Peyer's patch (tissue), 4 donors: Measurements from ENCODE around the gene ZNF280A. TPM values are rescaled to one million over a fixed set of nuclear protein-coding genes. Genes with fewer than 3 reads are reported as not detected.
"Not testable (repeated sequence)": the region's sequence is repeated elsewhere in the genome, so short reads cannot be mapped to it uniquely, and the experiment has no call there.

ENCODE experiments used
- DNase-seq, 3 donors: peaks; one replicate each; pipeline ENCODE4 v3.0.0-alpha.2; 2017 to 2019
- H3K27ac ChIP-seq, 4 donors: fragments of 200-600 bp; sonication (generic); one replicate each; pipeline ENCODE4 v1.5.1; 2016 to 2019
- H3K27me3 ChIP-seq, 2 donors: fragments of 200-600 bp; sonication (generic); one replicate each; pipeline ENCODE4 v1.5.1; 2019
- H3K36me3 ChIP-seq, 3 donors: fragments of 200-600 bp; sonication (generic); one replicate each; pipeline ENCODE4 v1.5.1; 2016 to 2019
- H3K4me1 ChIP-seq, 4 donors: fragments of 200-600 bp; sonication (generic); one replicate each; pipeline ENCODE4 v1.5.1; 2016 to 2019
- H3K4me3 ChIP-seq, 4 donors: fragments of 200-600 bp; sonication (generic); 1 replicate in 3 of 4; 2 replicates in 1 of 4; pipeline ENCODE4 v1.5.1; 2016 to 2019; ENCODE audit warnings: mild to moderate bottlenecking in 1 of 4
- H3K9me3 ChIP-seq, 4 donors: fragments of 200-600 bp; sonication (generic); one replicate each; pipeline ENCODE4 v1.5.1; 2016 to 2019; ENCODE audit warnings: mild to moderate bottlenecking in 1 of 4
- CTCF ChIP-seq, 6 experiments: fragments of 450-650 bp in 4 of 6; fragments of 200-600 bp in 2 of 6; sonication (generic) in 1 of 6; IDR thresholded peaks; one replicate each; pipeline ENCODE4 v1.5.1; 2017 to 2019; ENCODE audit warnings: antibody characterized with exemption in 6 of 6, mild to moderate bottlenecking in 3 of 6, moderate library complexity in 1 of 6
- POLR2A ChIP-seq, 2 donors: fragments of 450-650 bp; IDR thresholded peaks; one replicate each; pipeline ENCODE4 v1.5.1; 2017; ENCODE audit warnings: antibody characterized with exemption in 2 of 2, mild to moderate bottlenecking in 2 of 2, moderate library complexity in 2 of 2
- total RNA-seq, 4 donors: library from RNA; depleted of rRNA; stranded (reverse); fragments of >200 nt; gene quantifications; one replicate each; pipeline ENCODE4 v1.1.0, GENCODE V29; 2016

The ZNF280A gene
- total RNA-seq, 4 donors from 2014 or later = not detected

- no peak for DNase-seq
- no peaks in the 10 kb centered on the region for H3K36me3 ChIP-seq
- no peaks in the 10 kb centered on the region for H3K4me1 ChIP-seq
- peaks cover 0 to 8% (median 0%) of the 10 kb centered on the region in 4 donors for H3K9me3 ChIP-seq
- TF ChIP-seq CTCF (IDR thresholded peaks at IDR 0.05) (no peak), POLR2A (IDR thresholded peaks at IDR 0.05) (no peak)
- H3K4me3 ChIP-seq = no peak overlapping the region
- no peak overlapping the region for H3K27ac ChIP-seq
- no peaks in the 10 kb centered on the region for H3K27me3 ChIP-seq
These were observed 6.5 kb downstream of the ZNF280A start for GRCh38 chr22:22513619-22514018.

GRCh38 chr22:22512951-22513350 lies 7.1 kb downstream of the ZNF280A start:
- Histone ChIP-seq H3K27ac (no peak overlapping the region), H3K27me3 (no peaks in the 10 kb centered on the region), H3K9me3 (peaks cover 0 to 8% (median 0%) of the 10 kb centered on the region in 4 donors), H3K36me3 (no peaks in the 10 kb centered on the region), H3K4me1 (peaks cover 0 to 6% (median 0%) of the 10 kb centered on the region in 4 donors), H3K4me3 (no peak overlapping the region)
- no peak for TF ChIP-seq CTCF (IDR thresholded peaks at IDR 0.05)
- no peak for TF ChIP-seq POLR2A (IDR thresholded peaks at IDR 0.05)
- DNase-seq = no peak

- H3K27ac ChIP-seq, H3K36me3 ChIP-seq: not testable (repeated sequence)
- peaks cover 0 to 11% (median 0%) of the 10 kb centered on the region in 4 donors for H3K4me1 ChIP-seq
These were observed 9.2 kb downstream of the ZNF280A start for GRCh38 chr22:22510833-22511232.

GRCh38 chr22:22509912-22510311 lies 10.2 kb downstream of the ZNF280A start:
- not testable (repeated sequence) for DNase-seq, H3K27me3 ChIP-seq, H3K9me3 ChIP-seq, H3K4me3 ChIP-seq, H3K27ac ChIP-seq, H3K36me3 ChIP-seq
- H3K4me1 ChIP-seq = peaks cover 0 to 11% (median 0%) of the 10 kb centered on the region in 4 donors

More at GRCh38 chr22:22510833-22511232, 9.2 kb downstream of the ZNF280A start:
- not testable (repeated sequence) for H3K27me3 ChIP-seq, DNase-seq, H3K4me3 ChIP-seq, H3K9me3 ChIP-seq

- Histone ChIP-seq H3K27me3 (no peaks in the 10 kb centered on the region), H3K27ac (peak within 1 kb of the TSS in 1 of 4 donors; percentile 60), H3K4me3 (peak within 1 kb of the TSS; percentile 58 to 62 (median 60)), H3K36me3 (no peaks in the 10 kb centered on the region), H3K9me3 (peaks cover 0 to 8% (median 0%) of the 10 kb centered on the region in 4 donors), H3K4me1 (peaks cover 0 to 11% (median 0%) of the 10 kb centered on the region in 4 donors)
- TF ChIP-seq POLR2A (IDR thresholded peaks at IDR 0.05) (no peak), CTCF (IDR thresholded peaks at IDR 0.05) (peak; percentile 24 to 67 (median 54))
- DNase-seq = peak; percentile 75 to 87 (median 79)
These were observed 11.5 kb downstream of the ZNF280A start, which contains the start of gene ZNF280B for GRCh38 chr22:22508274-22509176. Gene ZNF280B (minus strand): TSS chr22:22508742. CDS start chr22:22489398, 19,344 bp downstream.

GRCh38 chr22:22507743-22508273 lies 12.3 kb downstream of the ZNF280A start:
- Histone ChIP-seq H3K36me3 (no peaks in the 10 kb centered on the region), H3K27me3 (no peaks in the 10 kb centered on the region), H3K27ac (peak overlapping the region in 1 of 4 donors; percentile 60), H3K4me1 (peaks cover 0 to 11% (median 0%) of the 10 kb centered on the region in 4 donors), H3K9me3 (peaks cover 0 to 8% (median 0%) of the 10 kb centered on the region in 4 donors), H3K4me3 (peak overlapping the region; percentile 58 to 62 (median 60))
- no peak for DNase-seq
- no peak for TF ChIP-seq POLR2A (IDR thresholded peaks at IDR 0.05)
- TF ChIP-seq CTCF (IDR thresholded peaks at IDR 0.05) = no peak
